ENCODE measurements around the gene TRAF3IP1.
"Not testable (repeated sequence)": the region's sequence is repeated elsewhere in the genome, so short reads cannot be mapped to it uniquely, and the experiment has no call there.

The TRAF3IP1 gene

DNA sequence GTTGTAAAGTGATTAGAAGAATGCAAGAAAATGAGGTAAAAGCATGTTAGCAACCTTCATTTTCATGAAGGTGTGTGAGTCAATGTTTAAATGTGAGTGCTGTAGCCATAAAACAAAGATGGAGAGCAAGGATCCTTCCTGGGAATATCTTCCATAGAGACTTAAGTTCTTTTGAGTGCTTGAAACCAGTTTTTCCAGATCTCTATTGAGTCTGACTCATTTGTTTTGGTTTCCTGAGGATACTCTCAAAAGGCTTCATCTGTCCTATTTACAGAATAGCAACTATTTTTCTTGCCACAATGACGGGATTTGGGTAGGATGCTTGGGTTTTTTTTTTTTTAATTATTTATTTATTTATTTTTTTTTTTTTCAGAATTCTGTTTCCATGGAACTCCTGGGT, 60.5 kb downstream of the TRAF3IP1 start:
- DNase-seq (ENCODE audit: low spot score) = peak; percentile 70

DNA sequence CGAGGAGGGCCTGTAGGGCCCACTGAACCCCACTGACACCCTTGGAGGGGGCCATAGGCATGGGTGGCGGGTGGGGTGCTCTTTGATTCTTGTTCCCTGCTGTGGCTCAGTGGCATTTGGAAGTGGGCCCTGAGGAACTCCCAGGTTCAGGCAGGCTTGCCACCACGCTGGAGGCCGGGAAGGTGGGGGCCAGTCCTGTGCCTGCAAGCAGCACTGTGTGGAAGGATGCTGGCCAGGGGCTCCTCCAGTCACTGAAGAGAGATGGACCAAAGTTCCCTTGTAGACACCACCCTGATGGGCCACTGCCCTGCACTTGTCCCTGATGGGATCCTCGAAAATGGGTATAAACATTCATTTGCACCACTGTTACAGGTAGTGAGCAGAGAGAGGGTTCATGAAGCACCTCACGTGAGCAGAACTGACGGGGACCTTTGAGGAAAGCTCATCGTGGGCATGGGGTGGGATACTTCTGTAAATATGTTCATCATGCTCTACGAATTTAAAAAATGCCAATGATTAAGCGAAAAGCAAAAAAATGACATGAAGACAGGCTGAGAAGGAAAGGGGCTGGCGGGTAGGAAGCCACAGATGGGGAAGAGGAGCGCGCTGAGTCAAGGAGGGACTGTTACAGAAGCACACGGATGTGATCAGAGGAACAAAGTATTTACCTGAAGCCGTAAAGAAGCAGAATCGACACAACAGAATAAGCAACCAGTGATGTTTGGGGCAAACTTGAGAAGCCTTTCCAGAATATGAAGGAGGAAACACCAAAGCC, 61.2 kb downstream of the TRAF3IP1 start:
- DNase-seq (ENCODE audit: low spot score) = no peak

DNA sequence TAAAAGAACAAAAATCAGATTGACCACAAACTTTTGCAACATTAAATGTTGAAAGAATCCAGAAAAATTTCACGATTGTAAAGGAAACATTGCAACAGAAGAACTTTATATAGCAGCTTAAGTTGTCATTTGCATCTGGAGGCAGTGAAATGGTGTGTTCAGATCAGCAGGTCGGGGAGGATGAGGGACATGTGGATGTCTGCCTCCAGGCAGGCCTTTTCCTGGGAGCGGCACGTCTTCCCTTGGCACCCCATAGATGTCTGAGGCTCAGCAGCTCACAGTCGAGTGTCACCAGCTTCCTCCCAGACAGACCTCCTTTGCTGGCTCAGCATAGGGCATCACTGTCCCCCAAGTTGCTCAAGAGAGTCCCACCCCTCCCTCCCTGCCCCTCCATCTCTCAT, 62.1 kb downstream of the TRAF3IP1 start:
- no peak for DNase-seq (ENCODE audit: low spot score)

DNA sequence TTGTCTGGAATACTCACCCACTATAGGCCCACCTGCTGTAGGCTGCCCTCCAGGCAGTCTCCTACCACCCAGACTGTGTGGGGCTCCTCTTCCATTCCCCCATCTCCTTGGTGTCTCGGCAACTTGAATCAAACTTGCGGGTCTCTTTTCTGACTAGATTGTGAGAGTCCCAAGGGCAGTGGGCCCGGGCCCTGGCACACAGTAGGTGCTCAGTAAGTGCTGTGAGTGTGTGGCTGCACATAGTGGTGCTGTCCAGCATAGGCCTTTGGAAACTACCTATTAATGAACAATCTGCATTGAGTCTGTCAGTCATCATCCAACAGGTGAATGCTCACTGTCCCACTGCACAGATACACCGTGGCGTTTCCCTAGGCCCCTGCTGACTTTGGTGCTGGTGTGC, 62.8 kb downstream of the TRAF3IP1 start:
- DNase-seq (ENCODE audit: low spot score) = no peak

DNA sequence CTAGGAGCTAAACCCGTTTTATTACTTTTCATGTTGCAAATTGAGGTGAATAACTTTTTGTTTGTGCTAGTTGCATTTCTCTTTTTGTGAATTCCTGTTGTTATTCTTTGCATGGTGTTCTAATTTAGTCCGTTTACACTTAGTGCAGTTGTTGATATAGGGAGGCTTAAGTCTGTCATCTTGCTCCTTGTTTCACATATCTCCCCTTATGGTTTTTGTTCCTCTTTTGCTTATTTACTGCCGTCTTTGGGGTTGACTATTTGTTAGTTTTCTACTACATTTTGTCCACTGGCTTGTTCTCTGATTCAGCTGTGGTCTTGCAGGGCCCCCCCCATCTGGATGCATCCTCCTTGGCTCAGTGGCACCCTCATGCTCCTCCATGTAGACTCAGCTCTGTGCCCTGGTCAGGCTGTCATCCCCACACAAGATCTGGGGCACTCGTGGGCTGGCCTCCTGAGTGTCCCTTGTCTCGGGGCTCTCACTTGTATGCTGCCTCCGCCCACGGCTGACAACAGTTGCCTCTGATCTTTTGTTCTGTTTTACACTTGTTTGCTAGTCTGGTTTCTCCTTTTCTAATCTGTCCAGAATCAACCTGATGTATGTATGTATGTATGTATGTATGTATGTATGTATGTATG, 63.5 kb downstream of the TRAF3IP1 start:
- DNase-seq (ENCODE audit: low spot score) = no peak

DNA sequence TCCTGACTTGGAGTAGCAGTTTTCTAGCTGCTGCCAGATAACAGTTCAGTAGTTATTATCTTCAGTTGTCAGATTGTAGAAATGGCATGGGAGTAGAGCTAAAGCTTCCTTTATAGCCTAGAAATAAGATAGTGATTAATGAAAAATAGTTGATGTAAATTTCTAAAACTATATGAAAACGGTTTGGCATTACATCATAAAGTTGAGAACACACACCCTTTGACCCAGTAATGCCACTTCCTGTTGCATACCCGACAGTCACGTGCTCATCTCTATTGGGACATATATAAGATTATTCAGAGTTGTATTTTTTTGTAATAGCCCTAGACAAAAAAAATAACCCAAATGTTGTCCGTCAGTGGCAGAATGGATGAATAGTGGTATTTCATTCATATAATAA, 67.0 kb downstream of the TRAF3IP1 start:
- DNase-seq (ENCODE audit: low spot score) = no peak

DNA sequence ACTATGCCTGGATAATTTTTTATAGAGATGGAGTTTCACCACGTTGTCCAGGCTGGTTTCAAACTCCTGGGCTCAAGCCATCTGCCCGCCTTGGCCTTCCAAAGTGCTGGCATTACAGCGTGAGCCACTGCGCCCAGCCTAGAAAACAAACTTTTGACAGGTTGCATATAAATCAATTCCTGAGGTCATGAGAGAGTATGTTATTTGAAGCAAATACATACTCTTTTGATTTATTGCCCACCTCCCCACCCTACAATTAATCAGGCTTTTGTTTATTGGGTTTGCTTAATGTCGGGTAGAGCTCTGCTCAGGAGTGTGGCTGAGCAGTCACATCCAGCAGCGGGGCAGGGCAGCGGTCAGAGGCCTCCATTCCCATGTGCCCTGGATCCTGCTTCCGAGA, 68.5 kb downstream of the TRAF3IP1 start:
- DNase-seq (ENCODE audit: low spot score) = no peak

DNA sequence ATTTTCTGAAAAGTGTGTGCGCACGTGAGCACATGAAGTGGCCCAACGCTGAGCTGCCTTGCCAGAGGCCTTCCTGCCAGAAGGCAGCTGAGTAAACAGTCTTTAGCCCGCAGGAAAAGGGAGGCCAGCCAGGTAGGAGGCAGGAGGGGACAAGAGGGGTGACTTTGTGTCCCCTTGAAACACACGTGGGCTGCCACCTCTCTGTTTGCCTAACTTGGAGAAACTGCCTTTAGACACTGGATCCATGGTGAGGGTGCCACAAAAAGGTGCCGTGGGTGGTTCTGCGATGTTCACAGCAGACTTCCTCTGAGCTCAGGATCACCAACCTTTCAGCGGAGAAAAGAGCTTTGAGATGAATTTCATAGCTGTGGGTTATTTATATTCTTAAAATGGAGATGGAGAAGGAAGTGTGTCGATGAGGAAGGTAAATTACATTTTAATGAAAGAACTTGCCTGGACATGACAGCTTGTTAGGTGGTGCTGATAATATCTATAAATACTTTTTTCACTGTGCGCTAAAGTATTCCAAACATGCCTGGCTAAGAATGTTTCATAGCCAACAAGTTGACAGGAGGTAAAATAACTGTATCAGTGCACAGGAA, 69.8 kb downstream of the TRAF3IP1 start:
- DNase-seq (ENCODE audit: low spot score) = no peak

DNA sequence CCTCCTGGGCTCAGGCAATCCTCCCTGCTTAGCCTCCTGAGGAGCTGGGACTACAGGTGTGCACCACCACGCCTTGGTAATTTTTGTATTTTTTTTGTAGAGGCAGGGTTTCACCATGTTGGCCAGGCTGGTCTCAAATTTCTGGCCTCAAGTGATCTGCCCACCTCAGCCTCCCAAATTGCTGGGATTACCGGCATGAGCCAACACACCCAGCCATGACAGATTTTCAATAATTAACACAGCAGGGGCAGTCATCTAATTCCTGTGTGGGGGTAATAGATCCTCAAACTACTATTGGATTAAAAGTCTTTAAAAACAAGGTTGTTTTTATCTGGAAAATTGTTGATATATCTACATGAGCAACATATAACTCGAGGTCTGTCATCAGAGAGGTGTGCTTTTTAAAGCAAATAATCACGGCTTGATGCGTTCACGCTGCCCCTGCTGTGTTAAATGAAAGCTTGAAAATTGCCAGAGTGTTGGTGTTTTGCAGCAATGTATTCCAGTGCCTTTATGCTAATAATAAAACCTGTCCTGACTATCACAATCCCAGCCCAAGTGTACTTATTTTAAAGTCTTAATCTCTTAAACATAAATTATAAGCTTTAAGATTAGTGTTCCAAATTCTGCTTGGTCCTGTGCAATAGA, 70.8 kb downstream of the TRAF3IP1 start:
- DNase-seq (ENCODE audit: low spot score) = no peak

DNA sequence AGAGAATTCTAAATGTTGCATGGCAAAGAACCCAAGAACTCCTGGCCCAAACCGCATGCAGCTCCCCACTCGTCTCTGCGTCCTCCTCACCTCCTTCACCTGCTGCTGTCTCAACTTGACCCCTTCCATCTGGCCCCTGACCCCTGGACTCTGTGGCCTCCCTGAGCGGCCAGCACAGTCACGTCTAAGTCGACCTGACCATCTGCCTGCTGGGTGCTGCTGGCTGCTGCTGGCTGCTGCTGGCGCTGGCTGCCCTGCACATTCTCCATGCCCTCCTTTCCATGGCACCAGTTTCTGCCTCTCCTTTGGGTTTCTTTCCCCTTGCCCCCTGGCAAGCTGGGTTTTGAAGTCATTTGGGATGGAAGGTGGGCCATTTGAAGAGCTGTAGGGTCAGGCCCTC, 76.3 kb downstream of the TRAF3IP1 start:
- no peak for DNase-seq (ENCODE audit: low spot score)

DNA sequence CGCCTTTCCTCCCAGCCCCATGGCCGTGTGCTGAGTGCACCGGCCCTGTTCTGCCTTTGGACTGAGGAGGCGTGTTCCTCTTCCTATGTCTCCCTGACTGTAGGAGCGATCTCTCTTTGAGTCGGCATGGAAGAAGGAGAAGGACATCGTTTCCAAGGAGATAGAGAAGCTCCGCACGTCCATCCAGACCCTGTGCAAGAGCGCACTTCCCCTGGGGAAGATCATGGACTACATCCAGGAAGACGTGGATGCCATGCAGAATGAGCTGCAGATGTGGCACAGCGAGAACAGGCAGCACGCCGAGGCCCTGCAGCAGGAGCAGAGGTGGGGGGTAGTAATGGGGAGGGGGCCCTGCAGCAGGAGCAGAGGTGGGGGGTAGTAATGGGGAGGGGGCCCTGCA, 77.0 kb downstream of the TRAF3IP1 start:
- no peak for DNase-seq (ENCODE audit: low spot score)

DNA sequence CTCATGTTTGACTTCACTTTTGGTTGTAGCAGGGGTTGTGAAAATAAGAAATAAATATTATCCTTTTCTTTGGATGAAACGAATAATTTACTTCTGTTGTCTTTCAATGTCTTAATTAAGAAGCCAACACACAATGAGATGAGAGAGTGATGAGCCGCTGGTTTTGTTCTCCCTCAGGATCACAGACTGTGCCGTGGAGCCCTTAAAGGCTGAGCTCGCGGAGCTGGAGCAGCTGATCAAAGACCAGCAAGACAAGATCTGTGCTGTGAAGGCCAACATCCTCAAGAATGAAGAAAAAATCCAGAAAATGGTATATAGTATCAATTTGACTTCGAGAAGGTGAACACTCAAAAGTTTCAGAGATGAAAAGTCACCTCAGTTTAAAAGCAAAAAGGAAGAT, 78.3 kb downstream of the TRAF3IP1 start:
- no peak for DNase-seq (ENCODE audit: low spot score)

DNA sequence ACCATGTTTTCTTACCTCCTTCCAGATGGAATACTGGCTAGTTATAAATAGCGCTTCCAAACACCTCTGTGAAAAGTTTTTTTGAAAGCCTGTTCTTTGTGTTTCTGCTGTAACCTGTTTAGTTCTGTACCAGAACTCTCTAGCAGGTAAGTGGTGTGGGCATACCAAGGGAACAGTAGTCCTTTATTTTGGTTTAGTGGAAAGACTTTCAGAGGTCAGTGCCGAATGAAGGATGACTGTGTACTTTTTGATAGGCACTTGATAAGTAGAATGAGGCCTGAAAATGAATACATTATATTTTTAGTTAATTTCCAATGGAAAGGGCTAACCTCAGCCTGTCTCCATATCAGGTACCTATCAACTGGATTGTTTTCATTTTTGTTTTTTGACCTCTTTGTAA, 78.8 kb downstream of the TRAF3IP1 start:
- no peak for DNase-seq (ENCODE audit: low spot score)

DNA sequence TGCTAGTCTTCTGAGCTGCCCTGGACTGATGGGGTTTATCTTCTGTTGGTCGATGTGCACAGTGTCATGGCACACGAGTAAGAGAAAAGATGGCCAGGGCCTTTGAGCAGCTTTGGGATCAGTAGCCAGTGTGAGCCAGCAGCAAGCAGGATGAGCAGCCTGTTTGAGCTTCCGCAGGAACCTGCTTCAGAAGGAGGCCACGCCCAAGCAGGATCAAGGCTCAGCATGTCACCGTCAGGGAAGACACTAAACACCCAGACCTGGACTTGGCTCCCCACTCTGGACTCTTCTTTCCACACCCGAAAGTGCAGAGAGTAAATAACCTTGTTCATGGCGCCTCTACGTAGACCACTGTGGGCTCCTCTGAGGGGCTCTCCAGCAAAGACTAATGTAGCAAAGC, 81.2 kb downstream of the TRAF3IP1 start:
- no peak for DNase-seq (ENCODE audit: low spot score)

DNA sequence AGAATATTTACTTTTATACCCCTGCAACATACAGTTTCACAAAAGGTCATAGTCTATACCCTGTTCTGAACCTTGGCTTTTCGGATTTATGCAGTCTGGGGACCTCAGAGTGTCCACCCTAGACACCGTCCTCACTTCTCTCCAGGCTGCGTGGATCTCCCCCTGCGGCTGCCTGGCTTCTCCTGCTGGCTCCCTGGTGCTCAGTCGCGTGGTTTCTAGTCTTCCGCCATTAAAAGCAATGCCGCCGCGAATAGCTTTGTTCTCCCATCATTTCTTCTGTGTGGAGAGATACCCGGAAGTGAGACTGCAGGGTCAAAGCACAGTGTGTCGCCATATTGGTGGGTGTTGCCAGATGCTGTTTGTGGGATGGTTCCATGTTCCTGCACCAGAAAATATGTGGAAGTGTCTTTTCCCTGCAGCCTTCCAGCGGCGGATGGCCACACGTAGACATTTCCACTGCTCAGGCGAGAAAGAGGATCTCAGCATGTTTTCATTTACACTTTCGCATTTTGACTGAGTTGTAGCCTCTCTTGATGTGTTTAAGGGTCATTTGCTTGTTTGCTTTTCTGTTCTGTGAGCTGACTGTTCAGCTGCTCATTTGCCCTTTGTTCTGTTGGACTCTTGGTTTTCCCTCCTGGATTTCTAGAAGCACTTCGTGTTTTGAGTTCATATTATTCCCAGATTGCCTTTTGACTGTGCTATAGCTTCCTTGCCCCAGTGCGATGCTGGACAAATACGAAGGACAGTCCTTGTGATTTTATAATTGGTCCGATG, 83.5 kb downstream of the TRAF3IP1 start:
- DNase-seq (ENCODE audit: low spot score) = no peak

DNA sequence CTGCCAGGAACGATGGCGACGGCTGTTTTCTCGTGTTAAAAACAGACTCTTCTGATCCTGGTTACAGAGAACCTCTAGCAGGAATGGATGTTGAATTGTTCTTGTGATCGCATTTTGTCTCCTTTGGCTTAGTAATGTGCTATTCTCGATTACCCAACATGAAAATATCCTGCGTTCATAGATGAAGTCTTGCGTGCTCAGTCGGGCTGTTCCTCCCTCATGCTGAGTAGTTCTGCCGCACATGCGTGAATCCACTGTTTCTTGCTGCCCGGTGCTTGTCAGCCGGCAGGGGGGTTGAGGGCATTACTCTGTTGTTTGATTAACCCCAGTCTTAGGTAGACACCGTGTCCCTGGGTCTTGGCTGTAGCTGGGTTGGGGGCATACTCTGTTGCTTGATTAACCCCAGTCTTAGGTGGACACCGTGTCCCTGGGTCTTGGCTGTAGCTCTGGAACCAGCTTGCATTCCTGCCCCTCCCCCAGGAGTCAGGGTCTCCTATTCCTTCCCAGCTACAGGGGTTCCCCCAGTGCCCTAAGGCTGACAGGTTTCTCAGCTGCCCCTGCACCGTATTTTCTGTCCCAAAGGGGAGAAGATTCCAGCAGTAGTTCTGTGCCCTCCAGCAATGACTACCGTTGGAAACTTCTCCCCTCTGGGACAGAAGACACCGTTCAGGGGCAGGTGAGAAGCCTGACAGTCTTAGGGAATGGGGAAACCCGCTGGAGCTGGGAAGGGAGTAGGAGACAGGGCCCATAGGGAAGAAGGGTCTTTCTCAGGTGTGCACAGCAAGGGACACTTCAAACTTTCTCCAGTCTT, 84.3 kb downstream of the TRAF3IP1 start:
- no peak for DNase-seq (ENCODE audit: low spot score)

DNA sequence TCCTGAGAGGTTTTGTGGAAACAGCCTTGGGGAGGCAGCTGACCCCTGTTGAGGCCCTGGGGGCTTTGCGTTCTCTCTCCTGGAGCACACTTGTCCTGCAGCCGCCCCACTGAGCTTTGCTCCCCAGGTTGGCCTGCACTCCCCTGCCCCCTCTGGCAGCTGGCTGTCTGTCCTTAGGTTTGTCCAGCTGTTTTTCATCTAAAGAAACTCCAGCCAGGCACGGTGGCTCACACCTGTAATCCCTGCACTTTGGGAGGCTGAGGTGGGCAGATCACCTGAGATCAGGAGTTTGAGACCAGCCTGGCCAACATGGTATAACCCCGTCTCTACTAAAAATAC, 84.9 kb downstream of the TRAF3IP1 start:
- DNase-seq (ENCODE audit: low spot score) = not testable (repeated sequence)

DNA sequence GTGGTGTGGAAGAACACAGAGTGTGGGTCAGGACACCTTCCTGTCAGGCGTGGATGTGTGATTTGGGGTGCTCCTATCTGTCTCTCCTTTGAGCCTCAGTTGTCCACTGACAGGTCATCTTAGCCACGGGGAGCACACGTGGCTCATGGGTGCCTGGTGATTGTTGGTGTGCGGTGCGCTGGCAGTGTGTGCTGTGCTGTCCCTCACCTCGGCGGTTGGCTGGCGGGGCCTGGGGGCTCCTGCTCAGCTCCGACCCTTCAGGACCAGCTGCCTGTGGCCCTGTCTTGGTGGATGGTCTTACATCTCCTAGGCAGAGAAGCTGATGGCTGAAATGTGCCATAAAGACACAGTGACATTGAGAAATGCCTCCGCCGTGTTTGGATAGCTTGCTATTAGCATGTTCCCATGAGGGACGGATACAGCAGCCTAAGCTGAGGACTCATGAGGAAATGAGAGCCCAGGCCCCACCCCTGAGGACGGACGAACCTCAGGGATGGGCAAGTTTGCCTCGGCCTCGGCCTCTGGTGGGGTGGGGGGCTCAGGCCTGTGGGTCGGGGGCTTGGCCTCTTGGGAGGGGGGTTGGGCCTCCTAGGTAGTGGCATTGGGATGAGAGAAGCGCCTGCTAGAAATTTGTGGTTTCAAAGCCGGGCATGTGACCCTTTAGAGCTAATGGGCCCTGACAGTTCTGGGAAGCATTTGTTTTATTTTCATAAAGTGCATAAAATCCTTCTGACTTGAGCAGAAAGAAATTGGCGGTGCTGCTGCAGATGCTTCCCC, 86.1 kb downstream of the TRAF3IP1 start:
- DNase-seq (ENCODE audit: low spot score) = no peak

DNA sequence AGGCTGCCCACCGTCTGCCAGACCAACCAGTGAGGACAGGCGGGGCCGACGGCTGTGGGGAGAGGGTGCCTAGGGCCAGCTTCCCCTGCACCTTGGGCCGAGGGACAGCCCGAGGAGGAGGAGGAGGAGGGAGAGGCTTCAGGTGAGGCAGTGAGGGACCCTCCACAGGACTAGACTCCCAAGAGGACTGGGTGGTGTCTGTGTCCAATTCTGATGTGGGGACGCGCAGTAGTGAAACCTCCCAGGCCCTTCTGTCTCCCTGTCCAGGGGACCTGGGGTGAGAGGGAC, 86.6 kb downstream of the TRAF3IP1 start:
- DNase-seq (ENCODE audit: low spot score) = no peak

DNA sequence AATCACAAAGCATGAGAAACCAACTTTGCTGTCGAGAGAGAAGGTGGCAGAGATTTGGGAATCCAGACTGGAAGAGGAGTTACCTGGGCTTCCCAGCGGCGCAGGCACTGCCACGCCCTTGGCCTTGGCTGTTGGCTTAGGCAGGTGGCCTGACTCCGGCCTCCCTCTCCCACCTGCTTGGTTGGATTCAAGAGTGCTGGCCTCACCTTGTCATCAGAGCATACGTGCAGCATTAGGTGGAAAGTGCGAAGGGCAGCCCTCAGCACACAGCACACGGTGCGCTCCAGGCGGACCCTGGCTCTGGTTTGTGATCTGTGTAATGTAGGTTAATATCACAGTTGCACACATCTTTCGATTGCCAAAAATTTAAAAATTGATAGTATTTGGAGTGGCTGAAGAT, 87.2 kb downstream of the TRAF3IP1 start:
- no peak for DNase-seq (ENCODE audit: low spot score)

Measured in hepatic stellate cell (primary cell).